Measurements from ENCODE around the gene PANK4.
A peak's percentile ranks its signal among the peaks of the same experiment; 100 is the strongest.

PANK4 gene

DNA sequence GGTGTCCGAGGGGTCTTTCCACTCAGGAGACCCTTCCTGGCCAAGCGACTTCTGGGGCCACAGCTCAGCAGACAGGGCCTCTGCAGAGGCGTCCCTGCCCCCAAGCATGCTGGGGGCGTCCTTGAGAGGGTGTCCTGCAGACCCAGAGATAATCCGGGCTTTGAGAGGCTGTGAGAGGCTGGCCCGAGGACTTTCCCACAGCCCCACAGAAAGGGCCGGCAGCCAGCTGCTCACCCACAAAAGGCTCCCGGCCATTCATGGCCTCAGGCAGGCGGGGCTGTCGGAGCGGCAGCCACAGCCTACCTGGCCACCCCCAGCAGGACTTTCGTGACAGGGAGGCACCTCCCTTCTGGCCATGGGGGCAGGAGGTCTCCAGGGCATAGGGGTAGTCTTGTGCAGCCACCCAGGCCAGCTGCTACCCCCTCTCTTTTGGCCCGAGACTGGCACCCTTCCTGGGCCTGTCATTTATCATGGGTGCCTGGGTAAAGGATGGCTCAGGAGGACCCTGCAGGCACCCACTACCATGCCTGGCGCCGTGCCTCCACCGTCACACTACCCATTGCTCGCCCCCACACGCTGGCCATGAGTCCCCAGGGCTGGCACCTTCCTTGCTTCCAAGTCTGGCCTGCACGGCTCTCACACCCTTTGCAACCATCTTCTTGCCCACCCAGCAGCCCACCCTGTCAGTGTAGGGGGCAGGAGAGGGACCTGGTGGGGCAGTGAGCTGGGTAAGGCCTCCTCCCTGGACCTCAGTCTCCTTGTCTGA lies 18.7 kb upstream of the PANK4 start:
- no peak for ATAC-seq
- no peak for DNase-seq

DNA sequence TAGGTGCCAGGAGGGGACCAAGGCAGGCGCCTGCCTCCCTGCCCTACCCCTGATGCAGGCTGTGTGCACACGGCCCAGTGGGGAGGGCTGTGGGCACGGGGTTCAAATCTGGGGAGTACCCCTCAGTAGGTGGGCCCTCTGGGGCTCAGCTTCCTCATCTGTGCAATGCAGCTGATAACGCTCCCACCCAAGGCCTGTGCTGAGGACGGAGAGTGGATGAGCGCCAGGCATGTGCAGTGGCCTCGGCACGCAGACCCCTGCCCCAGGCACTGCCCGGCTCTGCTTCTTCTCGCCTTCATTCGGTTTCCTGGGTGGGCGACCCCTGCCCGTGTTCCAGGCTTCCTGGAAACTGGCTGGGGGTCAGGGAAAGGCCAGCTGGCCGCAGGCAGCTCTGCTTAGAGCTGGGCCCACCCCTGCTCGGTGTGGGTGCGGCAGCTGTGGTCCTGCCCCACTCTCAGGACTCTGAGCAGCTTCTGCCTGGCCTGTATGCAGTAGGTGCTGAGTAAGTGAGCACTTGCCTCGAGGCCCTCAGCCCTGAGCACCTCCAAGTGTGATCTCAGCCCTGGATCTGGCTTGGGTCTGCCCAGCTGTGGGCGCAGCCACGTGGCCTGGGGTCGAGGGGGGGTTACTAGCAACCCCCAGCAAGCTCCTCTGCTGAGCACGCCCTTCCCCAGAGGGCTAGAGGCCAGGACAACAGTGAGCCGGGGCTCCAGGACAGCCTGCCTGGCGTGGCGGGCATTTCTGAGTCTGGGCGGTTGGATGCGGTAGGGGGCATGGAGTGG lies 17.9 kb upstream of the PANK4 start:
- no peak for DNase-seq
- ATAC-seq = no peak

DNA sequence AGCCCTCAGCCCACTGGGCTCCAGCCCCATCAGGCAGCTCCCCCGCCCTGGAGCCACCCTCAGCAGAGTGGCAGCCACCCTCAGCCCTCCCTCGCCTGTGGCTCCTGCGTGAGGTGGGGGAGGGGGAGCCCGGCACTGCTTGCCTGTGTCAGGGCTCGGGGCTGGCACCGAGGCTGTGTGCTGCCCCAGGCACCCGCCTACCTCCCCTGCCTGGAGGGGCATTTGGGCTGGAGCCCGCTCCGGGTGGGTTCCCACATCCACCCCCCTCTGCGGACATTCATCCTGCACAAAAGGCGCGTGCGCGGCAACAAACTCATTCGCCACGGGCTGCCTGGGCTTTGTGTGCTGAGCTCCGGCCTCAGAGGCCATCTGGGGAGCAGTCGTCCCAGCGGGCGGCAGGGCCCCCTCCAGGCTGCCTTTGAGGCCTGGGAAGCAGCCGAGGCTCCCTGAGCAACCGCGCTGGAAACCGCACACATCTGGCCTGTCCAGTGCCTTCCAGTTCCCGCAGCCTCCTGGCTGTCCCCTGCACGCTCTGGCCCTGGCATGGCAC lies 17.2 kb upstream of the PANK4 start:
- DNase-seq (no peak), ATAC-seq (no peak)

DNA sequence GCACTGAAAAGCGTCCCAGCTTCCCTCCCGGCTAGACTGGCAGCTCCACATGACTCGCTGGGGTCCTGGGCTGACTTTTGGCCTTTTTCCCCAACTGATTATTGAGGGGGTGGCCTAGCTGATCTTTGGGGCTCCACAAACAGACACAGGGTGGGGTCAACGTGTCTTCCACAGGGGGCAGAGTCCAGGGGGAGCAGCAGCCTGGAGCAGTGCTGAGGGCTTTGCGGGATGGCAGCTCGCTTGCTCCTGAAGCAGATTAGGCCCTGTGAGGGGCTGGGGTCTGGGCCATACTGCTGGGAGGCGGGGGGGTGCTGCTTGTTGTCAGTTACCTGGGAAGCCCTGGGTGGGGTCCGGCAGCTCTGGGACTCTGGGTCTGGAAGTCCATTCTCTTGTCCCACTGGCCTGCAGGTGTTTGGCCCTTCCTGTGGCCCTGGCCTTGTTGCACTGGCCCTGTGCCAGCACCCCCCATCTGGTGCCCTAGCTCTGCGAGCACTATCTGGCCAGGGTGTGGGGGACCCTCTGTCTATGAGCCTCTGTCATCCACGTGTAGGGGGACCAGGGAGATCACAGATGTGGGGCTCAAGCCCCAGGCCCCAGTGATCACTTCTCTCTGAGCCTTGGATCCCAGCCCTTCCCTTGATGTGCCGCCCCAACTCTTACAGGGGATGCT lies 16.0 kb upstream of the PANK4 start:
- ATAC-seq (no peak), DNase-seq (no peak)

DNA sequence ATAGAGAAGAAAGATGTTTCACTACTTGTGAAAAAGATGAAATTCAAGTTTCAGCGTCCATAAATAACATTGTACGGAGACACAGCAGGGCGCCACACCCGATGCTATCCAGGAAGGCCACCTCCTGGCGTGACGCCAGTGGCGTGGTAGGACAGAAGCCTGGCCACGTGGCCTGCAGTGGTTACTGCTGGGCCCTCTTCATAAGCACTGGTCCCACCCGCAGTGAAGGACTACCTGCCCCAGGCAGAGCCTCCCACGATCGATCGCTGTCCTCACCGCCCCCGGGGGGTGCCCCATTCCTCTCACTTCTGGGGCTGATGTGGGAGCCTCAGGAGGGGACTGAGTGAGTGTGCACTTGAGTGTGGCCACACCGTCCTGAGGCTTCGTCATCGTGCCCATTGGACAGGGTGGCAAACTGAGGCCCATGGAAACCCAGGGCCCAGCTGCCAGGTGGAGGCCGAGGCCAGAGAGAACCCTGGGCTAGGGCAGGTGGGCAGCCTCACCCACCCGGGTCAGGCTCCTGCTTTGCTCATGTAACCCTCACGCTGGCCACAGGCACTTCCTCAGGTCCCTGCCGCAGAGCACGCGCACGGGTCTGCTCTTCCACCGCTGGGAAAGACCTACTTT lies 15.3 kb upstream of the PANK4 start:
- DNase-seq = no peak
- no peak for ATAC-seq

DNA sequence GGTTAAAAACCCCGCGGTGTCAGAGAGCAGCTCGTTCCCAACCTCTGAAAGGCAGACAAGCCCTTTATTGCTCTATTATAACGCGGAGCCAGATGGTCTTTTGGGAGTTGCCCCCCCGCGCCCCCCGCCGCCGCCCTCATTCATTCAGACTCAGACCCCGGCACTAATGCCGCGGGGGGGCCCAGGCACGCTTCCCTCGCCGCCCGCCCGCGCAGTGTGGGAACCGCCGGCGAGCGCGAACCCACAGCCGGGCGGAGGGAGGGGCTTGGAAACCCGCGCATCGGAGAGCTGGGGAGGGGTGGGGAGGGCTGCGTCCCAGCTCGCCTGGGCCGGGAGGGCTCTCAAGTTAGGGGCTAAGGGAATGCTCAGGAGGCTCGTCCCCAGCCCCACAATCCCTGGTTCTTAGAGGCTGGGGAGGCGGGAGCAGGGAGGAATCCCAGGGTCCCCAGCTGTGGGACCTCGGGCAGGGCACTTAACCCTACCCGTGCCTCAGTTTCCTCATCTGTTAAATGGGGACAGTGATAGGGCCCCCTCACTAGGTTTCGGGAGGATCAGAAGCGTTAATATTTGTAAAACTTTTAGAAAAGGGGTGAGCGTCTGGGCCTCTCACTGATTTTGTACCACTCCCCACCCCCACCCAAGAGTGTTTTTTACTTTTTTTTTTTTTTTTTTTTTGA lies 14.6 kb upstream of the PANK4 start:
- no peak for ATAC-seq
- DNase-seq = no peak

DNA sequence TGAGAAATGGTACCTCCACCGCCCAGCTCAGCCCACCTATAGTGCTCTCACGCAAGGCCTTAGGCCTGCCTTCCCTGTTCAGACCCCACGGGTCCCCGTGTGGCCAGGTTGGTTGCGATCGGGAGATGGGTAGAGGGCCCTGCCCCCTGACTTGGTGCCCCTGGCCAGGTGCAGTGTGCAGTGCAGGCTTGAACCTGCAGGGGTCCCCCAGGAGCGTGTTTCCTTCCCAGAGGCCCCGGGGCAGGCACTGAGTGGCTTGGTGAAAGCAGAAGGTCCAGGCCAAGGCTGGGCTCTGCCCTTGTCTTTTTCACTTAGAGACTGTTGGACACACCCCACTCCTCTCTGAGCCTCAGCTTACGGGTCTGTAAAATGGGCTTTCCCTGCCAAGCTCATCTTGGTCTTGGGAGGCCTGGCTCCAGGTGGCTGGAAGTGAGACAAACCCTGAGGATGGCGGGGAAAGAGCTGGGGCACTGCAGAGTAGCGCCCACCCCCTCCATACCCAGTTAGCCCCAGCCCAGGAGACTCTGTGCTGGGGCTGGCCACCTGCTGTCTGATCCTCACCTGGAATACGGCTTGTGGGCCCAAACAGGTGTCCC lies 13.0 kb upstream of the PANK4 start:
- peak; percentile 59 for DNase-seq
- peak; percentile 15 for ATAC-seq

DNA sequence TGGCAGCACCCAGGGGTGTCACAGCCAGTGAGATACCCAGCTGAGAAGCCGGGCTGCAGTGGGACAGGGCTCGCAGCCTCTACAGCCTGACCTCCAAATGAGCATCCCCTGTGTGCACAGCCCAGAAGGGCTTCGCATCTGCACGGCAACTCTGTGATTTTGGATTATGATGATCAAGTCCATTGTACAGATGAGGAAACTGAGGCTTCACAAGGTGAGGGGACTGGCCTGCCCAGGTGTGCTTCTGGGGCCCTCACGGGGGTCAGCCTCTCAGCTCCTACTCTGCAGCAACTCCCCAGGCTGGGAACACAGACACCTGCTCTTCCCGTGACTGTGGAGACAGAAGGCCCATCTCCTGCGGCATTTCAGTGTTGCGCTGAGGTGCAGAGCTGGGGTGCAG lies 12.5 kb upstream of the PANK4 start:
- ATAC-seq = no peak
- no peak for DNase-seq

DNA sequence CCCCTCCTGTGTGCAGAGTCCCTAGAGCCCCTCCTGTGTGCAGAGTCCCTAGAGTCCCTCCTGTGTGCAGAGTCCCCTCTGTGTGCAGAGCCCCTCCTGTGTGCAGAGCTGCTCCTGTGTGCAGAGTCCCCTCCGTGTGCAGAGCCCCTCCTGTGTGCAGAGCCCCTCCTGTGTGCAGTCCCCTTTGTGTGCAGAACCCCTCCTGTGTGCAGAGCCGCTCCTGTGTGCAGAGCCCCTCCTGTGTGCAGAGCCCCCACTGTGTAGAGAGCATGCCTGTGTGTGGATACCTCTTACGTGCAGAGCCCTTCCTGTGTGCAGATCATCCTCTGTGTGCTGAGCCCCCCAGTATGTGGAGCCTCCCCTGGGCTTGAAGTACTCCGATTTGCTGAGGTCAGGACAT lies 12.0 kb upstream of the PANK4 start:
- no peak for ATAC-seq
- DNase-seq = no peak

DNA sequence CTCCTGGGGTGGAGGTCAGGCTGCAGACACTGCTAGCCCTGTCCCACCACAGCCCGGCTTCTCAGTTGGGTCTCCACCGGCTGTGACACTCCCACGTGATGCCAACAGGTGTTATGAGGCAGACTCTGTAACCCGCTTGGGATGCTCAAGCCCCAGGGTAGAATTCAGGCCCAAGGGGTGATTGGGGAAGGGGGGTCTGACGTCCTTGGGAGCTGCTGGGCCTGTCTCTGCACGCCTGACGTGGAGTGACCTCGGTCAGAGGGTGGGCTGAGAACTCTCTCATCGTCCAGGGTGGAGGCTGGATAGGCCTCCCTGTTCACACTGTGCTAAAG lies 11.4 kb upstream of the PANK4 start:
- no peak for DNase-seq
- ATAC-seq = no peak

DNA sequence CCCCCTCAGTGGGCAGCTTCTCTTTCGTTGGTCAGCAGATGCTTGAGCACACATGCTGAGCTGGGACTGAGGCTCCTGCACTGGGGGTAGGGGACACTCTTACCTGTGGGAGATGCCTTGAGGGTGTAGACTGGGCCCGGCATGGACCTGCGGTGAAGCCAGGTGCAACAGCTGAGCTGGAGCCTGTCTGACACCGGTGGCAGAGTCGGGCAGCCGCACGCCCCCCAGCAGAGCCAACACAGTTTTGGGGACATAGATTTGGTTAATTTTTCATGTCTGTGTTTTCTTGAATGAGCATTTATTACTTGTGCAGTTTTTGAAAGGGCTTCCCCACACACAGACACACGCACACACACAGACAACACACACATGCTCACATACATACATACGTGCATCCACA lies 9.6 kb upstream of the PANK4 start:
- ATAC-seq (no peak), DNase-seq (no peak)

DNA sequence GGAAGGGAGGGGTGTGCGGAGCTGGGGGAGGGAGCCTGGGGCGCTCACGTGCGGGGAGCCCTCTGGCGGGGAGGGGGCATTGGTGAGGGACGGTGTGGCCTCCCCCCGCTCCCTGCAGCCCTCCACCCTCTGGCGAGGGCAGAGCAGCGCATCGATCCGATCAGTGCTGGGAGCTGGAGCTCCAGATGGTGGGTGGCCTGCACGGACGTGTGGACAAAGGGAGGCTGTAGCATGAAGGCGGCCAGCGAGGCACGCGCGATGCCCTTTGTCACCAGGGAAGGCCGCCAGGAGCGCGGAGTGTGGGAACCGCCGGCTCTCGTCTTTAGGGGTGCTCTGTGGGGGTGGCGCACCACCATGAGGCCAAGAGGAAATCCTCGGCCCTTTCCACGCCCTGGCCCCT lies 9.1 kb upstream of the PANK4 start:
- DNase-seq (no peak), ATAC-seq (no peak)

DNA sequence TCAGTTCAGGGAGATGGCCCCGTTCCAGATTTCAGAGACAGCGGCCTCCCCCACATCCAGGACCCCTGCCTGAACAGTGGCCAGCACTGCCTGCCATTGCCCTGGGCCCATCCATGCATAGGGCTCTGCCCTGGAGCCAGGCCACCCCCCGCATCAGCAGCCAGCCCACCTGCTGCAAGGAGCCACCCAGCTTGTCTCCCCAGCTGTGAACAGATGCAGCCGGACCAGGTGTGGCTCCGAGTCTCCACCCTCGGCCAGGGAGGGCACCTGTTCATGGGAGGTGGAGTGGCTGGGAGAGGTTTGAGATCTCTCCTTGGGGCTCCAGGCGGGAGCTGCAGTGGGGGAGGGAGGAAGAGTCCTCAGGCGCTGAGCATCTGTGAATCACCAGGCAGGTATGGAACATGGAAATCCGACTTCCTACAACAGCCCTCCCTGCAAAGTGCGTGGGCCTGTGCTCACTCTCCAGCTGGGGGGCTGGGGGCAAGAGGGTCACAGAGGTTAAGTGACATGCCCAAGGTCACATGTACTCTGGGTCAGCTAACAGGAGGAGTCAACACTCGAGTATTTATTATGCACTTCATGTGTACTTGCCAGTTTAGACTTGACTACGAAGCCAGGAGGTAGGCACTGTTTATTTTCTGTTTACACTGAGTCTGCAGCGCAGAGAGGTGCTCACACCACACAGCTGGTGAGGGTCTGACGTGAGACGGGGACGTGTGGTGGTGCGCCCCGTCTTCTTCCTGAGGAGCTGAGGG lies 8.5 kb upstream of the PANK4 start:
- DNase-seq (no peak), ATAC-seq (no peak)

DNA sequence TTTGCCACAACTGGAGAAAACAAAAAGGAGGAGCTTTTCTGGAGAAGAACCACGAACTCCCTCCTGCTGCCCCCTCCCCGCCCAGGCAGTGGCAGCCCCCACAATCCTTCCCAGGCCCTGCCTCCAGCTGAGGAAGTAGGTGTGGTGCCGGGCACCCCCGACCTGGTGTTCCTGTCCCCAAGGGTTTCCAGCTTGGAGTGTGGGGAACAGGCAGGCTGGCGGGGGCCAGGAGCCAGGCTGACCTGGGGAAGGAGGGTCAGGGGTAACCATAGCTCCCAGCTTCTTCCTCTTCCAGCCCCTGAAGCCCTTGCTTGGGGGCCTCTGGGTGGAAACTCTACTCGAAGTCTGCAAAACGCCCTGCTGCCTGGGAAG lies 7.9 kb upstream of the PANK4 start:
- DNase-seq = no peak
- ATAC-seq = no peak

DNA sequence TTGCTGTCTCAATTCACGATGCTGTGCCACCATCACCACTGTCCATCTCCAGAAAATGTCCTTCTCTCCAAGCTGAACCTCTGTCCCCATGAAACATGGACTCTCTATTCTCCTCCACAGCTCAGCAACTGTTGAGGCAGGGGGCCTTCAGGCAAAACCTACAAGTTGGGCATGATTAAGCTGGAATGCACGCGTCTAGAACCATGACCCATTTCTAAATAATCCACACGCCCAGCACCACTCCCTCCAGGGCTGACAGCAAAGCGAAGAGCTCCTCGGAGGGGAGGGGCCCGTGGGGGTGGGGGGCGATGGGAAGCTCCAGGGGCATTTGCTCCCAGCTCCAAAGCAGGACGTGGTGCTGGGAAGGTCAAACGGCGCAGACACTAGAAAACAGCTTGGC lies 7.0 kb upstream of the PANK4 start:
- no peak for ATAC-seq
- DNase-seq = no peak

DNA sequence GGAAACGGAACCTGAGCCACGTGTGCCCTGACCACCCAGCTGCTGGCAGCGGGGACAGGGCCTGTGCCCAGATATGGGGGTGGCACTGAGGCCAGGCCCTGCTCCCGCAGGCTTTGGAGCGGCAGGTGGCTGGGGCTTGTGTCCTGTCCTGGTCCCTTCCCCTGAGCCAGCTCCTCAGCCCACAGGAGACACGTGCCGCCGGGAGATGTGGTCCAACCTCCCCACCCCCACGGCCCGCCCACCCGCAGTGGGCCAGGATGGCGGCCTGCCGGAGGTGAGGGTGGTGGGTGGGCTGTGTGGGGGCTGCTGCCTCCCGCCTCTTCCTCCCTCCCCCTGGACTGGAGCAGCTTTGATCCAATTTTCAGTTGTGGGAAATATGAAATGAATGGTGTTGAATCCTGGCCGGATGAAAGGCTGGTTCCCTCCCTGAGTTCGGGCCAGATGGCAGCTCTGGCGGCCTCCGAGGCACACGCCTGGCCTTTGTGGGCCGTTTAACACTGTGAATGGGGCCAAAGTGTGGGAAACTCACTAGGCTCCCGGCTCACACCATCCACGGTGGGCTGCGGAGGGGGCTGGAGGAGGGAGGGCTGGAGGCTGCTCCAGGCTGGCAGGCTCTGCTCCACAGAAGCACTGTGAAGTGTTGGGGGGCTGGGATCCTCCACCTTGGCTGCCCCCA lies 6.2 kb upstream of the PANK4 start:
- DNase-seq (no peak), ATAC-seq (no peak)

DNA sequence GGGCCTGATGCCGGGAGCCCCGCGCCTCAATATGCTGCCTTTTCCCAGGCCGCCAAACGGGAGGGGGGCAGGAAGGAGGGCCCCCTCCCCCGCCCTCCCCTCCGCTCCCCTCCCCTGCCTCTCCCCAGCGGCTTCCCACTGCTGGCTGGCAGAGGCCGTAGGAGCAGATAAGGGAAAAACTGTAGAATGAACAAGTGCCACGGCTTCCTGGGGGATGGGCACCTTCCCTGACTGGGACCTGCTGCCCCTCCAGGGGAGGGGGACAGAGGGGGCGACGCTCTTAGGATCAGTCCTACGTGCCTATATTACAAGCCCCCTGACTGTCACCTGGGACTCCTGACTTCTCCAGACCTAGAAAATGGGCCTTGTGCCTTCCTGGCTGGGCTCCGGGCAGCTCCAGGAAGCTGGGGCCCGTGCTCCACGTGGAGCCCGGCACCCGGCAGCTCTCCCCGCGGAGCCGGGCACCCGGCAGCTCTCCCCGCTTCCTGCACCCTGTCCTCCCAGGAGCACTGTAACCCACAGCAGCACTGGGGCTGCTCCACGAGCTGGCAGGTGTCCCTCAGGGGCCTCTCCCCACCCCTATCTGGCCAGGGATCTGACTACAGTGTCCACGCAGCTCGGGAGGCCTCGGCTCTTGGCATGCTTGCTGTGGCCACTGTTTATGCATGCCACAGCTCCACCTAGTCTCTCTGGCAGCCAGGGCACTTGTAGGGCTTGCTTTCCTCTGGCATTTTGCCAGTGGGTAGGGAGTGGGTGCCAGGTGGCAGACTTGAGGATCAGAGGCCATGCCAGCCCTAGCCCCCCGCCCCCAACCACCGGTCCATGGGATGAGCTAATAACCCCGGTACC lies 4.3 kb upstream of the PANK4 start:
- ATAC-seq (no peak), DNase-seq (no peak)

DNA sequence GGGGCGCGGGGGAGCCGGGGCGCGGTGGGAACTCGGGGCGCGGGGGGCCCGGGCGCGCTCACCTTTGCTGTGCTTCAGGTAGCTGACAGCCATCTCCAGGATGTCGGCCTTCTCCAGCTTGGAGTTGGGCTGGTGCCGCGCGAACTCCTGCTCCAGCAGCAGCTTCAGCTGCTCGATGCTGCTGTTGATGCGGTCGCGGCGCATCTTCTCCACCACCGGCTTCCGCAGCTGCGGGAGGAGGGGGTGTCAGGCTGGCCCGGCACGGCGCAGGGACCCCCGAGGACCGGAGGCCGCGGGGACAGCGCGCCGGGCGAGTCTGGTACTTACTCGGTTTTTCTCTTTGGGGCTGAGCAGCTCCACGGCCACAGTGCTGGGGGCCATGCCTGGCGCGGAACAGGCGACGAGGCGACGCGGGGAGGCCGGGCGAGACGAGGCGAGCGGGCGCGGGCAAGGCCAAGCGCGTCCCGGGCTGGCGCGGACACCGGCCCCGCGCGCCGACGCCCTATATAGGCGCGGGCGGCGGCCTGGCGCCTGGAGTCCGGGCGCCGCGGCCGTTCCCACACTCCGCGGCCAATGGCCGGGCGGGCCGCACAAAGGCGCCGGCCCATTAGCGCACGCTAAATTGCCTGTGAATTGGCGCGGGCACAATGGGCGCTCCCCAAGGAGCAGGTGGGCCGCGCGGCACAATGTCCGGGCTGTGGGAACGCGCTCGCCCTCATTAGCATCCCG lies 3.6 kb upstream of the PANK4 start, which contains the start of gene HES5:
Gene HES5, minus strand, starts transcription at position 480 of the 729 bp plus-strand sequence. Its CDS starts 99 bp downstream, at position 381.
- DNase-seq = no peak
- no peak for ATAC-seq
